HG02840 (cell line): ENCODE data around the gene DRAM2.
"Not testable (repeated sequence)": the region's sequence is repeated elsewhere in the genome, so short reads cannot be mapped to it uniquely, and the experiment has no call there.

Source experiments
- ATAC-seq: cut with Tn5 transposase; IDR thresholded peaks from one replicate; pipeline ENCODE4 v1.9.1; 2021; ENCODE audit warnings: mild to moderate bottlenecking, moderate library complexity, moderate number of reproducible peaks; ENCODE audit not compliant: unreplicated experiment, low FRiP score

Gene DRAM2

DNA sequence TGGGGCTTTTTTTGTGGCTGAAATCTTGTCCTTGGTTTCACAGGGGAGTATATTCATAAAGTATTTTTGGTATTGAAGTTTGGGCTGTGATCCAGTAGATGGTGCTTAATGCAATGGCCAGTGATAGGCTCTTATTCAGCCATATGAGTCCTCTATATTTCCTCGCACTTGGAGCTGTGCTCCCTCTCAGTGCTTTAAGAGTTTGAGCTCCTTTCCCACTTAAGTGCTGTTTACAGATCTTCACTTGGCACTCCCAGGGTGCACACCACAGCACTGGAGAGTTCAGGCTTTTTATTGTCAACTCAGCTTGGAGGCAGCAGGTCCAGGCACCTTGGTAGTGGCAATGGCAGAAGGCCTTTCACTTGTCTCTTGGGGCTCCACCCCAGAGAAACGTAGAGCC is 54.9 kb downstream of the DRAM2 start:
- no peak for ATAC-seq

GRCh38 chr1:111082421-111083203 is 57.3 kb downstream of the DRAM2 start:
- no peak for ATAC-seq

DNA sequence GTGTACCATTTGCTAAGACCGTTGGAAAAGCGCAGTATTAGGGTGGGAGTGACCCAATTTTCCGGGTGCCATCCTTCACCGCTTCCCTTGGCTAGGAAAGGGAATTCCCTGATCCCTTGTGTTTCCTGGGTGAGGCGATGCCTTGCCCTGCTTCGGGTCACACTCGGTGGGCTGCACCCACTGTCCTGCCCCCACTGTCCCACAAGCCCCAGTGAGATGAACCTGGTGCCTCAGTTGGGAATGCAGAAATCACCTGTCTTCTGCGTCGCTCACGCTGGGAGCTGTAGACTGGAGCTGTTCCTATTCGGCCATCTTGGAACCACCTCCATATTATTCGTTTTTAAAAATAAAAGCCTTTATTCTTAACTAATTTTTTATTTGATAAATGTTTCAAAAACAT is 60.6 kb downstream of the DRAM2 start:
- ATAC-seq = not testable (repeated sequence)

DNA sequence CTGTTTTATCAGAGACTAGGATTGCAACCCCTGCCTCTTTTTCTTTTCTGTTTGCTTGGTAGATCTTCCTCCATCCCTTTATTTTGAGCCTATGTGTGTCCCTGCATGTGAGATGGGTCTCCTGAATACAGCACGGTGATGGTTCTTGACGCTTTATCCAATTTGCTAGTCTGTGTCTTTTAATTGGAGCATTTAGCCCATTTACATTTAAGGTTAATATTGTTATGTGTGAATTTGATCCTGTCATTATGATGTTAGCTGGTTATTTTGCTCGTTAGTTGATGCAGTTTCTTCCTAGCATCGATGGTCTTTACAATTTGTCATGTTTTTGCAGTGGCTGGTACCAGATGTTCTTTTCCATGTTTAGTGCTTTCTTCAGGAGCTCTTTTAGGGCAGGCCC is 62.6 kb downstream of the DRAM2 start:
- not testable (repeated sequence) for ATAC-seq
